H9 (cell line): ENCODE results near the gene MCAM. TPM values are rescaled to one million over a fixed set of nuclear protein-coding genes. Genes with fewer than 3 reads are reported as not detected.
A peak's percentile ranks its signal among the peaks of the same experiment; 100 is the strongest.

ENCODE experiments used
- DNase-seq: peaks from one replicate; pipeline ENCODE4 v3.0.0-alpha.2; 2017
- H2AFZ ChIP-seq: one replicate; pipeline ENCODE4 v1.6.1; 2013; ENCODE audit warnings: mild to moderate bottlenecking, low read length, control low read depth, moderate library complexity
- H2AK5ac ChIP-seq: 2 replicates; pipeline ENCODE4 v1.6.1; 2013; ENCODE audit warnings: low read length, control low read depth, mixed read lengths; ENCODE audit not compliant: insufficient read length
- H2BK120ac ChIP-seq: one replicate; pipeline ENCODE4 v1.6.1; 2013; ENCODE audit warnings: low read depth, mild to moderate bottlenecking, low read length, control low read depth, inconsistent platforms; ENCODE audit not compliant: poor library complexity, severe bottlenecking
- H2BK12ac ChIP-seq: 2 replicates; pipeline ENCODE4 v1.6.1; 2013; ENCODE audit warnings: low read length, control low read depth, mixed read lengths, low read depth; ENCODE audit not compliant: insufficient read length
- H2BK15ac ChIP-seq: 2 replicates; pipeline ENCODE4 v1.6.1; 2013; ENCODE audit warnings: low read depth, low read length, control low read depth
- H2BK20ac ChIP-seq: one replicate; pipeline ENCODE4 v1.6.1; 2013; ENCODE audit warnings: low read depth, mild to moderate bottlenecking, low read length, control low read depth, inconsistent platforms; ENCODE audit not compliant: poor library complexity, severe bottlenecking
- H2BK5ac ChIP-seq: 2 replicates; pipeline ENCODE4 v1.6.1; 2013; ENCODE audit warnings: low read length, control low read depth, mixed read lengths; ENCODE audit not compliant: insufficient read length
- H3K14ac ChIP-seq: 2 replicates; pipeline ENCODE4 v1.6.1; 2013; ENCODE audit warnings: low read length, control low read depth; ENCODE audit not compliant: insufficient read depth
- H3K18ac ChIP-seq: 2 replicates; pipeline ENCODE4 v1.6.1; 2013; ENCODE audit warnings: low read depth, mild to moderate bottlenecking, mixed read lengths, low read length, control low read depth; ENCODE audit not compliant: insufficient read length
- H3K23ac ChIP-seq: 2 replicates; pipeline ENCODE4 v1.6.1; 2013; ENCODE audit warnings: low read length, control low read depth, mixed read lengths, low read depth; ENCODE audit not compliant: insufficient read length
- H3K23me2 ChIP-seq: 2 replicates; pipeline ENCODE4 v1.6.1; 2013; ENCODE audit warnings: low read depth, mild to moderate bottlenecking, mixed read lengths, low read length, control low read depth; ENCODE audit not compliant: insufficient read length, poor library complexity, severe bottlenecking
- H3K27ac ChIP-seq: 2 replicates; pipeline ENCODE4 v1.5.1; 2013; ENCODE audit warnings: low read length, control low read depth, mixed read lengths, low read depth; ENCODE audit not compliant: insufficient read length
- H3K27me3 ChIP-seq: 2 replicates; pipeline ENCODE4 v1.6.1; 2013; ENCODE audit warnings: low read length, control low read depth, inconsistent platforms; ENCODE audit not compliant: insufficient read depth
- H3K4ac ChIP-seq: 2 replicates; pipeline ENCODE4 v1.6.1; 2013; ENCODE audit warnings: low read depth, mild to moderate bottlenecking, control low read depth, inconsistent platforms, low read length, moderate library complexity
- H3K4me1 ChIP-seq: 2 replicates; pipeline ENCODE4 v1.6.1; 2013; ENCODE audit warnings: low read length, control low read depth, inconsistent platforms; ENCODE audit not compliant: insufficient read depth
- H3K4me2 ChIP-seq: 2 replicates; pipeline ENCODE4 v1.6.1; 2013; ENCODE audit warnings: low read length, control low read depth, mixed read lengths; ENCODE audit not compliant: insufficient read length, insufficient read depth
- H3K56ac ChIP-seq: 2 replicates; pipeline ENCODE4 v1.6.1; 2013; ENCODE audit warnings: low read depth, mild to moderate bottlenecking, mixed read lengths, low read length, control low read depth; ENCODE audit not compliant: insufficient read length
- H3K79me1 ChIP-seq: 2 replicates; pipeline ENCODE4 v1.6.1; 2013; ENCODE audit warnings: low read depth, mild to moderate bottlenecking, moderate library complexity, low read length, control low read depth, inconsistent platforms; ENCODE audit not compliant: insufficient read depth, poor library complexity, severe bottlenecking
- H3K79me2 ChIP-seq: 2 replicates; pipeline ENCODE4 v1.6.1; 2013; ENCODE audit warnings: low read length, control low read depth, inconsistent platforms; ENCODE audit not compliant: insufficient read depth
- H3K9ac ChIP-seq: 2 replicates; pipeline ENCODE4 v1.6.1; 2013; ENCODE audit warnings: low read length, control low read depth, mixed read lengths; ENCODE audit not compliant: insufficient read length; ENCODE audit errors: extremely low read depth
- H3K9me3 ChIP-seq: one replicate; pipeline ENCODE4 v1.6.1; 2013; ENCODE audit warnings: low read depth, low read length, inconsistent platforms; ENCODE audit not compliant: control insufficient read depth
- H3T11ph ChIP-seq: one replicate; pipeline ENCODE4 v1.6.1; 2013; ENCODE audit warnings: mild to moderate bottlenecking, low read length, control low read depth, inconsistent platforms
- H4K20me1 ChIP-seq: one replicate; pipeline ENCODE4 v1.6.1; 2013; ENCODE audit not compliant: control insufficient read depth, insufficient read length, insufficient read depth
- H4K5ac ChIP-seq: 2 replicates; pipeline ENCODE4 v1.6.1; 2013; ENCODE audit warnings: low read depth, mild to moderate bottlenecking, mixed read lengths, low read length, control low read depth; ENCODE audit not compliant: insufficient read length
- H4K8ac ChIP-seq: replicated peaks from 2 replicates; pipeline ENCODE4 v1.6.1; 2013; ENCODE audit warnings: low read length, control low read depth, mixed read lengths, low read depth; ENCODE audit not compliant: insufficient read length
- H4K91ac ChIP-seq: 2 replicates; pipeline ENCODE4 v1.6.1; 2013; ENCODE audit warnings: low read depth, mild to moderate bottlenecking, moderate library complexity, mixed read lengths, low read length, control low read depth; ENCODE audit not compliant: insufficient read length
- H3K27ac Mint-ChIP-seq, 3 experiments: 2 replicates in 2 of 3; 3 replicates in 1 of 3; pipeline ENCODE4 v1.8.0; 2020 to 2021; ENCODE audit warnings: mixed read lengths in 3 of 3, mild to moderate bottlenecking in 1 of 3, moderate library complexity in 1 of 3
- H3K27me3 Mint-ChIP-seq: 2 replicates; pipeline ENCODE4 v1.8.0; 2021; ENCODE audit warnings: low read depth, mild to moderate bottlenecking, moderate library complexity, mixed read lengths
- H3K36me3 Mint-ChIP-seq, 3 experiments: 2 replicates in 2 of 3; 3 replicates in 1 of 3; pipeline ENCODE4 v1.8.0; 2020 to 2021; ENCODE audit warnings: low read depth in 3 of 3, mixed read lengths in 3 of 3; ENCODE audit not compliant: insufficient read depth in 1 of 3
- H3K4me1 Mint-ChIP-seq, 2 experiments: 2 replicates each; pipeline ENCODE4 v1.8.0; 2020; ENCODE audit warnings: mixed read lengths in 2 of 2
- H3K4me3 Mint-ChIP-seq, 2 experiments: 2 replicates in 1 of 2; 3 replicates in 1 of 2; pipeline ENCODE4 v1.8.0; 2020 to 2021; ENCODE audit warnings: mild to moderate bottlenecking in 2 of 2, mixed read lengths in 2 of 2, moderate library complexity in 1 of 2
- H3K9me3 Mint-ChIP-seq, 2 experiments: 2 replicates in 1 of 2; 3 replicates in 1 of 2; pipeline ENCODE4 v1.8.0; 2020; ENCODE audit warnings: mild to moderate bottlenecking in 2 of 2, mixed read lengths in 2 of 2, moderate library complexity in 1 of 2
- CTCF ChIP-seq: fragments of 200-600 bp; sonication (generic); conservative IDR thresholded peaks from 3 replicates; pipeline ENCODE4 v1.8.0; 2021; ENCODE audit warnings: antibody characterized with exemption, mild to moderate bottlenecking
- WGBS: extraction: QIAGEN DNeasy Blood & Tissue Kit; methylation state at CpG from one replicate; pipeline ENCODE4 v1.1.7; 2013; ENCODE audit warnings: missing lambda C conversion rate, low lambda C conversion rate, mixed read lengths; ENCODE audit not compliant: insufficient read length; ENCODE audit errors: extremely low coverage; 5-methylcytosine and 5-hydroxymethylcytosine counted together
- total RNA-seq: library from RNA; stranded (reverse); gene quantifications from 2 replicates; pipeline ENCODE4 v1.2.1, GENCODE V29; 2021

The MCAM gene
- total RNA-seq, 1 experiment from 2014 or later = 21.5 TPM

DNA sequence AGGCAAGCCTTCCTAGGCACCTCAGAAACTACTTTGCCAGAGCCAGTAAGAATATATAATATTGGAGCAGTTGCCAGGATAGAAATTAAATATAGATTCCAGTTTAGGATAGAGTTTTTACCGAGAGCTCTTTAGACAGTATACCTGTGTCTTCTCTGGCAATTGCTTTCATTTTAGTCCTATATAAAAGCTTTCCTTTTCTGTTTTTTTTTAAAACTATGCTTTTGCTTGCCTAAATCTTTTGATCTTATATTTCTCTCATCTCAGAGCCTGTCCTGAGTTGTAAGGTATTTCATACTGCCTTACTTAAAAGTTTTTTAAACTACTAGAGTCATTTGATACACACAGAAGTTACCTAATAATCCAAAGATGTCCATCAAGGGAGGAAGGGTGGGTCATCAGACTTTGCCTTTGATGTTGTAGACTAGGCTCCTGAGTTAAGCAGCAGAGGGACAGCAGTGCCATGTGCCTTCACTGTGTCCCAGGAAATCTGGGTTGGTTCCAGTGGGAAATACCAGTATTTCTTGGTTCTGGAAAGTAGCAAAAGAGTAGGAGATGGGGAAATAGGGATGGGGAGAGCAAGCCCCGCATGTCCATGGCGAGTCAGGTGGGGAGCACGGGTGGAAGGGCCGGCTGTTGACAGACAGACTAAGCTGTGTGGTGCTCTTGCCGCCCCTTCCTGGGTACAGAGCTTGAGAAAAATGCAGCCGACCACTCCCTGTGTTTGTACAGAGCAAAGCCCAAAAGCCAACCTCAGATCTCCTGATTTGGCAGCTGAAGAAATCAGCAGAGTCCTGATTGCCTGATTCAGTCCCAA, 11.2 kb downstream of the MCAM start:
- Histone ChIP-seq H3K27ac (no peak overlapping the region), H4K8ac (no peak overlapping the region), H2BK12ac (no peak overlapping the region), H3K56ac (no peak overlapping the region), H4K20me1 (no peaks in the 10 kb centered on the region), H3K79me1 (no peaks in the 10 kb centered on the region), H3K4me2 (no peak overlapping the region), H3K4ac (no peak overlapping the region), H3K23me2 (no peaks in the 10 kb centered on the region), H3T11ph (no peak overlapping the region), H2BK15ac (no peak overlapping the region), H3K9me3 (no peaks in the 10 kb centered on the region), H4K91ac (no peak overlapping the region), H4K5ac (no peak overlapping the region), H2BK20ac (no peak overlapping the region), H3K18ac (no peak overlapping the region), H2BK5ac (no peak overlapping the region), H2BK120ac (no peak overlapping the region), H3K9ac (no peak overlapping the region), H2AK5ac (no peak overlapping the region), H3K4me1 (no peaks in the 10 kb centered on the region), H3K23ac (no peak overlapping the region), H2AFZ (no peak overlapping the region), H3K79me2 (no peaks in the 10 kb centered on the region), H3K27me3 (no peaks in the 10 kb centered on the region), H3K14ac (no peak overlapping the region)
- H3K4me1 Mint-ChIP-seq = peaks cover 10 to 18% of the 10 kb centered on the region in 2 experiments; a peak in 3 of 4 replicates
- WGBS = no CpG with 5 or more reads among the region's 7 CpGs
- H3K4me3 Mint-ChIP-seq = no peak overlapping the region; a peak in 1 of 5 replicates
- H3K27ac Mint-ChIP-seq = peak overlapping the region in 2 of 3 experiments; percentile 47 to 86; a peak in 3 of 7 replicates
- H3K36me3 Mint-ChIP-seq = peaks cover 8 to 67% (median 51%) of the 10 kb centered on the region in 3 experiments; a peak in 6 of 7 replicates
- no peak for TF ChIP-seq CTCF
- H3K27me3 Mint-ChIP-seq = no peaks in the 10 kb centered on the region
- no peaks in the 10 kb centered on the region for H3K9me3 Mint-ChIP-seq
- DNase-seq = no peak
